Measurements from ENCODE around the gene GNA15.

DNA sequence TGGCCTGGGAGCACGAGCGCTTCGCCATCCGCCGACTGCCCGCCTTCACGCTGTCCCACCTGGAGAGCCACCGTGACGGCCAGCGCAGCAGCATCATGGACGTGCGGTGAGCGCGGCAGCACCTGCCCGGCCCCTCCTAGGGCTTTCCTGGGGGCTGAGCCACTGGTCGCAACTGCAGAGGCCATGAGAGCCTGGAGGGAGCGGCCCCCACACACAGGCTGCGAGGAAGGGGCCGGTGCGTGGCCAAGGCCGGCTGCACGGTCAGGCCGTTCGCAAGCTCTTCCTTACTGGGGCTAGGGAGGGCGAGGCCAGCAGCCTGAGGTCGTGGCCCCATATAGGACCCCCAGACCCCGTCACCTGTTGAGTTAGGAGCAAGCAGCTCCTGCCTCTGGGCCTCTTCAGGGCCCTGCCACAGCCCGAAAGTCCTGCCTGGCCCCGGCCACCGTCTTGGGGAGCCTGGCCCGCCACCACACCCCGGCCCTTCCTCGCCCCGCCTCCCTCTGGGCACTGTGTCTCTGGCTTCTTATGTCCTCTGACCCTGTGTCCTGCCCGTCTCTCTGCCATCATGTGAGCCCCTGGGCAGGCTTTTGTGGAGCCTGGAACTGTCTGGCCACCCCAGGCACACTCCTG, 68.9 kb downstream of the GNA15 start:
- TF ChIP-seq, protein P1, sequence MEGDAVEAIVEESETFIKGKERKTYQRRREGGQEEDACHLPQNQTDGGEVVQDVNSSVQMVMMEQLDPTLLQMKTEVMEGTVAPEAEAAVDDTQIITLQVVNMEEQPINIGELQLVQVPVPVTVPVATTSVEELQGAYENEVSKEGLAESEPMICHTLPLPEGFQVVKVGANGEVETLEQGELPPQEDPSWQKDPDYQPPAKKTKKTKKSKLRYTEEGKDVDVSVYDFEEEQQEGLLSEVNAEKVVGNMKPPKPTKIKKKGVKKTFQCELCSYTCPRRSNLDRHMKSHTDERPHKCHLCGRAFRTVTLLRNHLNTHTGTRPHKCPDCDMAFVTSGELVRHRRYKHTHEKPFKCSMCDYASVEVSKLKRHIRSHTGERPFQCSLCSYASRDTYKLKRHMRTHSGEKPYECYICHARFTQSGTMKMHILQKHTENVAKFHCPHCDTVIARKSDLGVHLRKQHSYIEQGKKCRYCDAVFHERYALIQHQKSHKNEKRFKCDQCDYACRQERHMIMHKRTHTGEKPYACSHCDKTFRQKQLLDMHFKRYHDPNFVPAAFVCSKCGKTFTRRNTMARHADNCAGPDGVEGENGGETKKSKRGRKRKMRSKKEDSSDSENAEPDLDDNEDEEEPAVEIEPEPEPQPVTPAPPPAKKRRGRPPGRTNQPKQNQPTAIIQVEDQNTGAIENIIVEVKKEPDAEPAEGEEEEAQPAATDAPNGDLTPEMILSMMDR (IDR thresholded peaks at IDR 0.05; ENCODE audit: low read length): no peak
- TF ChIP-seq EZH2phosphoT487 (IDR thresholded peaks at IDR 0.05; ENCODE audit: low read length) (no peak), EZH2 (optimal IDR thresholded peaks at IDR 0.05; ENCODE audit: low read depth, low read length) (no peak)
